HFF-Myc (cell line): ENCODE data around the gene WAS.

ENCODE experiments used
- DNase-seq: peaks from one replicate; pipeline ENCODE4 v3.0.0-alpha.2; 2011; ENCODE audit warnings: low read depth; ENCODE audit errors: extremely low read depth
- H3K4me3 ChIP-seq: replicated peaks from 2 replicates; pipeline ENCODE4 v1.5.1; 2011; ENCODE audit warnings: low read depth, mild to moderate bottlenecking, control low read depth, low read length
- CTCF ChIP-seq: IDR thresholded peaks from 2 replicates; pipeline ENCODE4 v1.5.1; 2012; ENCODE audit warnings: mild to moderate bottlenecking, low read depth, low read length, control low read depth; ENCODE audit errors: missing control alignments

The WAS gene

GRCh38 chrX:48721916-48722315, 38.3 kb downstream of the WAS start:
- TF ChIP-seq CTCF = no peak
- H3K4me3 ChIP-seq = no peak overlapping the region
- DNase-seq = no peak

DNA sequence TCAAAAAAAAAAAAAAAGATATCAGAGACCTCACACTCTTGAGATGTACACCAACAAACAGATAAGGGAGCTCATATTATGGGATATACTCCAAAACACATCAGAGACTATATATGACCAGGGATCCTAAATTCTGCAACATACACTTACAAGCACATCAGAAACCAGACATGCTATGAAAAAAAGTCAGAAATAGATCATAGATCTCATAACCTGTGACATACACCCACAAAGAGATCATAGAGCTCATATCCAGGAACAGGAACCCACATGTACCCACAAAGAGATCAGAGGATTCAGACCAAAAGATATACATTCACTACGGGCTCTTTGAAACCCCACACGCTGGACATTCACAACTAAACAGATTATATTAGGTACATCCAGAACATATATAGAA, 43.0 kb downstream of the WAS start:
- H3K4me3 ChIP-seq = no peak overlapping the region
- DNase-seq = no peak
- no peak for TF ChIP-seq CTCF

GRCh38 chrX:48728653-48729052, 45.1 kb downstream of the WAS start:
- TF ChIP-seq CTCF = no peak
- DNase-seq = no peak
- no peak overlapping the region for H3K4me3 ChIP-seq

GRCh38 chrX:48736303-48736702, 52.7 kb downstream of the WAS start:
- TF ChIP-seq CTCF = no peak
- H3K4me3 ChIP-seq = peak overlapping the region; percentile 54
- no peak for DNase-seq

DNA sequence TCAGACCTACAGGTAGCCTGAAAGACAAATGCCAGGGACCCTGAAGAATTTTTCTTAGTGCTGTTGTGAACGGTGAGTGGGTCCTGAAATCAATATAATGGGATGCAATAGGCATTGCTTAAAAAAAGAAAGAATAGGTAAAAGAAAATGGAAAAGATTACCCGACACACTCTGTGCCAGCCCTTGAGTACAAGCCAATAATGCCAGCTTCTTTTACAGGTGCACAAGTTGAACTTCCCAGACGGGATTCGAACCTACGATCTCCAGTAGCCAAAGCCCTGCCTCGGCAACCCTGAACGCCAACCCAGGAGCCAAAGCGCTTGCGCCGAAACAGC, 53.2 kb downstream of the WAS start:
- peak overlapping the region; percentile 54 for H3K4me3 ChIP-seq
- TF ChIP-seq CTCF = no peak
- no peak for DNase-seq

GRCh38 chrX:48737213-48737938, 53.8 kb downstream of the WAS start:
- TF ChIP-seq CTCF = no peak
- DNase-seq = peak; percentile 95
- peak overlapping the region; percentile 54 for H3K4me3 ChIP-seq

DNA sequence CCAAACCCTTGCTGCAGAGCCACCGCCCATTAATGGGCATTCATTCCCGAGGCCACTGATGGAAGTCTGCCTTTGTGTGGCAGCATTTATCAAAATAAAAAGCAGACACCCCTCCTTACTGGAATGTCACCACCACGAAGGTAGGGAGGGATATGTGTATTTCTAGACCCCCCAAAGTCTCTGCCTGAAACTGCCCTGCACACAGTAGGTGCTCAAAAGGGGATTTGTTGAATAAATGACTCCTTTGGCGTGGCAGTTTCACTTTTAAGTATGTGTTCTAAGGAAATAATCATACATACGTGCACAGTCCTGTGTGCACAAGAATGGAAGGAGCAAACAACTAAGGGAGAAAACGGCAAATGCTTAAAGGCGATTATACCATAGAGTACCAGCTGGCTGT, 54.3 kb downstream of the WAS start:
- TF ChIP-seq CTCF = no peak
- DNase-seq = no peak

More for the DNA sequence above, 54.3 kb downstream of the WAS start:
- H3K4me3 ChIP-seq = peak overlapping the region; percentile 54
